GM19099 (cell line): ENCODE results near the gene CSNK1G3.

Source experiments
- POLR2A ChIP-seq: IDR thresholded peaks from 3 replicates; pipeline ENCODE4 v1.6.1; 2011; ENCODE audit warnings: low read depth; ENCODE audit not compliant: insufficient read length; ENCODE audit errors: extremely low read depth

CSNK1G3 gene

GRCh38 chr5:123511648-123512605 is at the start of gene CSNK1G3:
Gene CSNK1G3 (plus strand): TSS chr5:123512177. CDS start chr5:123545664, 33,487 bp downstream.
- peak; percentile 94 for TF ChIP-seq POLR2A

- TF ChIP-seq POLR2A, result no peak
Observed at GRCh38 chr5:123471385-123471784, 40.6 kb upstream of the CSNK1G3 start.

DNA sequence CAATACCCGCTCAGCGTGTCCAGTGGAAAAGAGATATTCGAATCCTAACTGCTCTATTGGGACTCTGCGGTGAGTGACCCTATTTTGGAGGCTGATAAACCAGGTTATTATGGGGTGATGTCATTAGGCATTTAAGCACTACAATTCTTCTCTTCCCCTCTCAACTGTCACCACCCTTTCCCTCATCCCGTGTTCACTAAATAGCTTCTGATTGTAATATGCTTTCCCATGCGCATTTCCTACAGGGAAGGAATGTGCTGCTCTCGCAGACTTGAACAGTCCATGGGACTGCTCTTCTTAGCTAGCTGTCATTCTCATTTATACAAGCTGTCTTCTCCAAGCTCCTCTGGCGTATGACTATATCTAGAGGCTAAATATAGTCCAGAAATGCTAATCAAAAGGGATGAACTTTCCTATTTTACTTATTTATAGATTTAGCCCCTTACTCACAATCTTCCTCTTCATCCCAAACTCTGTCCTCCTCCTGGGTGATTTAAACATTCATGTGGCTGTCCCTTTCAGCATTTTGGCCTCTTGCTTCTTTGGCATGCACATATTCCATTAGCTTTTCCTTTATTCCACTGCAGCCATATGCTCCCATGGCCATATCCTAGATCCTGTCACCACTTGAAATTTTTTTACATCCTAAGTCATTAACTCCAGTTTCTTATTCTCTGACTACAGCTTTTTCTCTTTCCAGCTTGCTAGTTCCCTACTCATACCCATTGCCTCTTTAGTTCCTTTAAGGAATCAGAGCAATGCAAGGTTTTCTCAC is 39.6 kb upstream of the CSNK1G3 start:
- TF ChIP-seq POLR2A, result no peak

- no peak for TF ChIP-seq POLR2A
Observed at GRCh38 chr5:123474228-123474627, 37.7 kb upstream of the CSNK1G3 start.

DNA sequence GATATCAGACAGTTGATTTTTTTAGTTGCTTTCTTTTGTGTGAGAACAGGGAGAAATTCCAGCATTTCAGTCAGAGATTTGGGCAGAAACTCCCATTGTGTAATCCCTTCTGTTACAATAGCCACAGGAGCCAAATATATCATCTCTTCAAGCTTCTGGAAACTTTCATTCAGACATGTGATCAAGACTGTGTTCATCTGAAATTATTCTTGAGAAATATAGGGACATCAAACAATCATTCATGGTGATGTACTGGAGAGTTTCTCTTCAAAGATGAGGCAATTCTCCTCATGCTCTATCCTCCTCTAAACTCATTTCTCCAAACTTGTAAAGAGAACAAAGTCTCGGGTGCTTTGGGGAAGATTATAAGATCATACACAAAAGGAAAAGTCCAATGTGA is 35.2 kb upstream of the CSNK1G3 start:
- TF ChIP-seq POLR2A, result no peak

DNA sequence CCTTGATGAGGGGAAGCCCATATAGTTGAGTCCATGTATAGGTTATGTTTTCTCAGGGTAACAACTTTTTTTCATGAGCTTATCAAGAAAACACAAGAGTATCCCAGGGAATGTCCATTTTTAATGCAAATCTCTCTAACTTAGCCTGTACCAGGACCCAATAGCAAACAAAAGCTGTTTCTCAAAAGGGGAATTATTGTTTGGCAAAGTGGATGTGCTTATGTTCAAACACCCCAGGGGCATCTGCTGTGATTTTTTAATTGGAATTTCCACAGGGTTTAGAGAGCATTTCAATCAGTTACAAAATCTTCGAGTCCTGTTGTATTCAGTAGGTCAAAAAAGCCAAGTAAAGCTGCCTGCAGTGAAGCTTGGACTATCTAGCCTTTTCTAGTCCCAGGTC is 33.4 kb upstream of the CSNK1G3 start:
- no peak for TF ChIP-seq POLR2A

DNA sequence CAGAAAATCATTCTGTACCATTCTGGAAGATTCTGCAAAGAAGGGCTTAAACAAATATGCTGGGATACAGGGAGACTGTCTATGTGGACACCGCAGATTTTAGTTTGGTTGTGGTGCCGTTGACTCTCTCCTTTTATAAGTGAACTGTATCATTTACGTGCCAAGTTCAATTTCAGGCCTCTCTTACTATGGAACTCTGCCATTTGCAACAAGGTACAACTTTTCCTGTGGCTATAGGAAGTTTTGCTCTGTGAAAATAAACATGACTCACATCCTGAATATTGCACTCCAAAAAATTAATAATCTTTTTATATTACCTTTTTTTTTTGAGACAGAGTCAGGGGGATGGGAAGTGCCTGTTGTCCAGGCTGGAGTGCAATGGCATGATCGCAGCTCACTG is 29.7 kb upstream of the CSNK1G3 start:
- TF ChIP-seq POLR2A, result no peak

- TF ChIP-seq POLR2A, result no peak
Observed at GRCh38 chr5:123483446-123484077, 28.4 kb upstream of the CSNK1G3 start.

GRCh38 chr5:123485275-123485674 is 26.7 kb upstream of the CSNK1G3 start:
- no peak for TF ChIP-seq POLR2A

DNA sequence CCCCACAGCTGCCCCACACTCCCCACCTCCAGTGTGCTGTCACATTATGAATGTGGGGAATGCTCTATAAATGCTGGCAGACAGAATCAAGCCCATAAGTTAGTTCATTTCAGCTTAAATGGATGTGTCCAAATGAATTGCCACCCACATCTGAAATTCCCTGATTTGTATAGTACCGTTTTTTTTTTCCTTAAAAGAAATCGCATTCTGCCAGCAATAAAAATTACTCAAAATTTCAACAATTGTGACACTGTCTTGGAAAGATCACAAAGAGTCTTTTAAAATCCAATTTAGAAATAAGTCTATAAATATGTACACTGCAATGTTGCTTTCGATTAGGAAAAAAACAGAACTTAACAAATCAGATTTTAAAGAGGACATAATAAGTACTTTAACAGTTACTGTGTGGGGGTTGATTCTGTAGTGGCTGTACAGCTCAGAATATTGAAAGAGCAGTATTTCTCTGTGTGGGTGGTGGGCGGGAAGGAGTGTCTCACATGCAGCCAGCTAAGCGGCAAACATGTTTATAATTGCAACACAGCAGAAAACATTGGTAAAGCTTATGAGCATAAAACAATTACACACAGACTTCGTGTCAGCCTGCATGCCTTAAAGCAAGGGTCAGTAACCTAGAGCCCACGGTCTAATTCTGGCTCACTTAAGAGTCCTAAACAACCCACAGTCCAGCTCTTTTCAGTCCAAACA is 24.9 kb upstream of the CSNK1G3 start:
- no peak for TF ChIP-seq POLR2A

DNA sequence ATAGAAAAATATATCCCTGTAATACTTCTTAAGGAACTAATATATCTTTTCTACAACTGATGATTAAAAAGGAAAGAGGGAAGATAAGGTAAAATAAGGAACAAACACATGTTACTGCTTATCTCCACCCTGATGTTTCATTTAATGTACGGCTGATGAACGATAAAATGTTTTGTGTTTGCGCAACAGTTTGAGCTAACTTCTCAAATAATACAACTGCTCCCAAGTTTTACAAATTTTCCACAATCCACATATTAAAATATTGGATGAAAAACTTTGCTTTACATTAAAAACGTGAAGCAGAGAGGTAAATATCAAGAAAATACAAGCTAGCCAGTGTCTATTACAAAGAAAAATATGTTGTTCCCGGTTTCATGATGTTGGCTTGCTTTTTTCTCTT is 21.0 kb upstream of the CSNK1G3 start:
- no peak for TF ChIP-seq POLR2A

GRCh38 chr5:123496892-123497291 is 15.1 kb upstream of the CSNK1G3 start:
- no peak for TF ChIP-seq POLR2A

DNA sequence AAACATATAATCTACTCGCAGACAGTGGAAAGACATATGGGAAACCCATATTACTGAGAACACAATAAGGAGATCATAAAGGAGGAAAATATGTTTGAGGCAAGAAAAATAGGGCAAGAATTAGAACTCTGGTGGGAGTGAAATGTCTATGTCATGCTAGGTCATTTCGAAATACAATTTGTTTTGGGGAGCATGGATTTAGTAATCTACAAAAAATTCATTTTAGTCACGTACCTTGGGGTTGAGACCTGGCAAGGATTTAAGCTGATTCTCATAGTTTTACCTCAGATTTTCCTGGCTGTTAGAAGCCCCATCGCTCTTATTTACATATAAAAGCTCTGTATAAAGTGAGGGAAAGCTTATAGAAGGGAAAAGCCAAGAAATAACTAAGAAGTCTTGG is 11.5 kb upstream of the CSNK1G3 start:
- TF ChIP-seq POLR2A, result no peak

DNA sequence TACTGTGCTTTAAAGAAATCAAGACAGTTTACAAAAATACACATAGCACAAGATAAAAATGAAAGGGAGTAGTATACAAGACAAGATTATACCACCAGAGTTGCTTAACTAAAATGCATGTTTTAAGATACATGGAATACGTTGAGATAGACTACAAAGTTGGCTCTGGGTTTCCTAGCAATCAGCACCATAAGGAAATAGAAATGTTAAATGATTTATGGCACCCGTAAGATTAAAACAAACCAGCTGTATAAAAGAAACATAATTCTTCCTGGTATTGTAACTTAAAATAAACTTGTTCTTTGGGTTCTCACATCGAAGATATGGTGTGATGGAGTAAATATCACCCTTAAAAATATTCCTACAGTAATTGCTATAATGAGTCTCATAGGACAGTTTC is 9.9 kb upstream of the CSNK1G3 start:
- no peak for TF ChIP-seq POLR2A

GRCh38 chr5:123503299-123503698 is 8.7 kb upstream of the CSNK1G3 start:
- no peak for TF ChIP-seq POLR2A
